ENCODE measurements around the gene PRSS2. TPM values are rescaled to one million over a fixed set of nuclear protein-coding genes. Genes with fewer than 3 reads are reported as not detected.

The PRSS2 gene
- polyA plus RNA-seq, 1 of the 3 experiments (the other 2 are of a cell fraction) = not detected

GRCh38 chr7:142804728-142805207 lies 34.0 kb downstream of the PRSS2 start (continued):
- TF ChIP-seq, protein P1, sequence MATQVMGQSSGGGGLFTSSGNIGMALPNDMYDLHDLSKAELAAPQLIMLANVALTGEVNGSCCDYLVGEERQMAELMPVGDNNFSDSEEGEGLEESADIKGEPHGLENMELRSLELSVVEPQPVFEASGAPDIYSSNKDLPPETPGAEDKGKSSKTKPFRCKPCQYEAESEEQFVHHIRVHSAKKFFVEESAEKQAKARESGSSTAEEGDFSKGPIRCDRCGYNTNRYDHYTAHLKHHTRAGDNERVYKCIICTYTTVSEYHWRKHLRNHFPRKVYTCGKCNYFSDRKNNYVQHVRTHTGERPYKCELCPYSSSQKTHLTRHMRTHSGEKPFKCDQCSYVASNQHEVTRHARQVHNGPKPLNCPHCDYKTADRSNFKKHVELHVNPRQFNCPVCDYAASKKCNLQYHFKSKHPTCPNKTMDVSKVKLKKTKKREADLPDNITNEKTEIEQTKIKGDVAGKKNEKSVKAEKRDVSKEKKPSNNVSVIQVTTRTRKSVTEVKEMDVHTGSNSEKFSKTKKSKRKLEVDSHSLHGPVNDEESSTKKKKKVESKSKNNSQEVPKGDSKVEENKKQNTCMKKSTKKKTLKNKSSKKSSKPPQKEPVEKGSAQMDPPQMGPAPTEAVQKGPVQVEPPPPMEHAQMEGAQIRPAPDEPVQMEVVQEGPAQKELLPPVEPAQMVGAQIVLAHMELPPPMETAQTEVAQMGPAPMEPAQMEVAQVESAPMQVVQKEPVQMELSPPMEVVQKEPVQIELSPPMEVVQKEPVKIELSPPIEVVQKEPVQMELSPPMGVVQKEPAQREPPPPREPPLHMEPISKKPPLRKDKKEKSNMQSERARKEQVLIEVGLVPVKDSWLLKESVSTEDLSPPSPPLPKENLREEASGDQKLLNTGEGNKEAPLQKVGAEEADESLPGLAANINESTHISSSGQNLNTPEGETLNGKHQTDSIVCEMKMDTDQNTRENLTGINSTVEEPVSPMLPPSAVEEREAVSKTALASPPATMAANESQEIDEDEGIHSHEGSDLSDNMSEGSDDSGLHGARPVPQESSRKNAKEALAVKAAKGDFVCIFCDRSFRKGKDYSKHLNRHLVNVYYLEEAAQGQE (IDR thresholded peaks at IDR 0.05; ENCODE audit: low read depth, low read length) = no peak
- TF ChIP-seq NFIC (IDR thresholded peaks at IDR 0.05; ENCODE audit: borderline replicate concordance) (no peak), CHD2 (IDR thresholded peaks at IDR 0.05; ENCODE audit: low read length, partially characterized antibody) (no peak)

DNA sequence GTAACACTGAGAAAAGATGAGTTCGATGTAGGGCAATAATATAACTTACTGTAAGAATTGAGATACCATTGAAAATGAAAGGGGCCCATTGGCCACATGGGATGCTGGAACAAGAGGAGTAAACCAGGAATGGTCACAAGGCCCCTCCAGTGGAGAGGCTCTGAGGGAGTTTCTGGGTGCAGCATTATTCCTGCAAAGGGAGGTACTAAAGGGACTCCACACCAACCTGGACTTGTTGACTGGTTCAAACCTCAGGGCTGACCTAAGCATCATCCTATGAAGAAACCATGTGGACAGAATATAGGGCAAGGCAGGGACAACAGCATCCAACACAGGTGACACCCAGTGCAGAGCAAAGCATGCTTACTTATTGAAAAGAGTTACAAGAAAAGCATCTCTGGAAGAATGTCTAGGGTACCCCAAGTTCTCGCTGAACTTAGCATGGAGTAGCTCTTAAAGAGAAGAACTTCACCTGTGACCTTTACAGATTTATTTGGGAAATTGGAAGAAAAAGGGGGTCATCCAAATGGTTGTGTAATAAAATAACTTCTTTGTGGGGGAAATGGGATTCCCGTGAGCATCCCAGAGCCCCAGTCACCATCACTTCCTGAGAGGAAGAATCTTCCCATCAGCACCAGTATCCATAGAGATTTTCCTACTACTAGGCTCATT lies 34.7 kb downstream of the PRSS2 start:
- no peak for DNase-seq
- CTCF ChIA-PET = interaction anchor here (1.0 to 10.1 kb wide), 7 partner anchors 8 to 289 kb away, joined by 3 to 163 read pairs (median 4); no protein-coding TSS in a partner anchor
- peaks cover 6 to 21% of the 10 kb centered on the region in 2 experiments; a peak in 3 of 4 replicates for H3K4me1 ChIP-seq (ENCODE audit: control insufficient read depth in 1 of 2, insufficient read depth in 2 of 2, low read depth in 1 of 2, low read length in 1 of 2)

More for the DNA sequence above, 34.7 kb downstream of the PRSS2 start:
- Histone ChIP-seq H3K36me3 (replicated peaks in 1 of 2; ENCODE audit: control insufficient read depth in 1 of 2, insufficient read depth in 2 of 2, low read length in 1 of 2) (no peaks in the 10 kb centered on the region), H3K79me2 (ENCODE audit: insufficient read depth) (no peaks in the 10 kb centered on the region), H3K9ac (no peak overlapping the region), H3K4me3 (ENCODE audit: low read depth in 2 of 2, low read length in 1 of 2) (no peak overlapping the region), H3K27me3 (ENCODE audit: insufficient read depth) (no peaks in the 10 kb centered on the region), H3F3A (replicated peaks; ENCODE audit: insufficient read depth) (peaks cover 19% of the 10 kb centered on the region), H3K9me3 (0 out of 2 replicates have a peak, but pooled peaks cover 3% of the 10 kb centered on the region), H4K20me1 (ENCODE audit: insufficient read depth) (no peaks in the 10 kb centered on the region), H2AFZ (ENCODE audit: low read depth) (no peak overlapping the region), H3K27ac (ENCODE audit: low read depth in 2 of 2, low read length in 1 of 2) (no peak overlapping the region), H3K4me2 (no peak overlapping the region), H3K9me2 (no peaks in the 10 kb centered on the region)
- no peak for TF ChIP-seq GABPA (IDR thresholded peaks at IDR 0.05; ENCODE audit: low read depth)
- no peak for TF ChIP-seq IRF3 (IDR thresholded peaks at IDR 0.05; ENCODE audit: low read depth, low read length)
- no peak for TF ChIP-seq EP300 (IDR thresholded peaks at IDR 0.05; ENCODE audit: borderline replicate concordance in 1 of 2, low read depth in 1 of 2, low read length in 1 of 2)
- TF ChIP-seq RAD21 (IDR thresholded peaks at IDR 0.05; ENCODE audit: low read length) = no peak
- TF ChIP-seq SIN3A (IDR thresholded peaks at IDR 0.05; ENCODE audit: borderline replicate concordance, low read depth, low read length) = no peak
- no peak for TF ChIP-seq ELF1 (IDR thresholded peaks at IDR 0.05)
- TF ChIP-seq NFIC (IDR thresholded peaks at IDR 0.05; ENCODE audit: borderline replicate concordance) = no peak
- TF ChIP-seq RXRA (IDR thresholded peaks at IDR 0.05; ENCODE audit: borderline replicate concordance, low read depth) = no peak
- POLR2A ChIA-PET = no interaction called here
- WGBS (ENCODE audit: low lambda C conversion rate) = 47% methylated on average over 3 of the region's 3 CpGs
